Suprapubic skin (tissue), 3 donors: ENCODE measurements around the gene MYL12A.

ENCODE experiments used
- CTCF ChIP-seq, 2 donors: fragments of 200-600 bp in 1 of 2; fragments of 450-650 bp in 1 of 2; sonication (generic) in 1 of 2; IDR thresholded peaks; one replicate each; pipeline ENCODE4 v1.5.1; 2016 to 2019; ENCODE audit warnings: antibody characterized with exemption in 2 of 2, mild to moderate bottlenecking in 1 of 2, moderate library complexity in 1 of 2
- POLR2A ChIP-seq, 2 donors: fragments of 450-650 bp; IDR thresholded peaks; one replicate each; pipeline ENCODE4 v1.6.1; 2017; ENCODE audit warnings: antibody characterized with exemption in 2 of 2, mild to moderate bottlenecking in 2 of 2, moderate library complexity in 2 of 2

GRCh38 chr18:3216987-3217386 is 30.6 kb upstream of the MYL12A start:
- no peak for TF ChIP-seq CTCF (IDR thresholded peaks at IDR 0.05)
- TF ChIP-seq POLR2A (IDR thresholded peaks at IDR 0.05): no peak
